Sigmoid colon (tissue), 7 donors: ENCODE data around the gene SLC6A12. TPM values are rescaled to one million over a fixed set of nuclear protein-coding genes. Genes with fewer than 3 reads are reported as not detected.

ENCODE experiments used
- DNase-seq: peaks from one replicate; pipeline ENCODE4 v3.0.0-alpha.2; 2019
- H3K27ac ChIP-seq, 4 donors: fragments of 200-600 bp; sonication (generic); one replicate each; pipeline ENCODE4 v1.5.1; 2016 to 2019; ENCODE audit warnings: mild to moderate bottlenecking in 1 of 4
- H3K27me3 ChIP-seq, 3 donors: fragments of 200-600 bp; sonication (generic); one replicate each; pipeline ENCODE4 v1.5.1; 2019; ENCODE audit warnings: mild to moderate bottlenecking in 1 of 3
- H3K36me3 ChIP-seq, 4 donors: fragments of 200-600 bp; sonication (generic); one replicate each; pipeline ENCODE4 v1.5.1; 2016 to 2019
- H3K4me1 ChIP-seq, 4 donors: fragments of 200-600 bp; sonication (generic); one replicate each; pipeline ENCODE4 v1.5.1; 2017 to 2019
- H3K4me3 ChIP-seq, 4 donors: fragments of 200-600 bp; sonication (generic); one replicate each; pipeline ENCODE4 v1.5.1; 2017 to 2019; ENCODE audit warnings: mild to moderate bottlenecking in 2 of 4, moderate library complexity in 1 of 4
- H3K9me3 ChIP-seq, 4 donors: fragments of 200-600 bp in 3 of 4; sonication (generic) in 3 of 4; one replicate each; pipeline versions ENCODE4 v1.5.1 to v1.6.1; 2013 to 2019
- EP300 ChIP-seq, 4 donors: sonication (generic); formaldehyde crosslinking; IDR thresholded peaks; one replicate each; pipeline ENCODE4 v1.6.1; 2017; ENCODE audit warnings: antibody characterized with exemption in 4 of 4
- POLR2A ChIP-seq, 2 donors: fragments of 450-650 bp; IDR thresholded peaks; one replicate each; pipeline ENCODE4 v1.6.1; 2016; ENCODE audit warnings: antibody characterized with exemption in 2 of 2, mild to moderate bottlenecking in 2 of 2, moderate library complexity in 2 of 2
- POLR2AphosphoS5 ChIP-seq, 4 donors: sonication (generic); formaldehyde crosslinking; IDR thresholded peaks; one replicate each; pipeline ENCODE4 v1.6.1; 2017; ENCODE audit warnings: antibody characterized with exemption in 4 of 4
- WGBS, 2 donors: extraction: QIAGEN DNeasy Blood & Tissue Kit; methylation state at CpG; one replicate each; pipeline ENCODE4 v1.1.7; 2013; 5-methylcytosine and 5-hydroxymethylcytosine counted together
- intact Hi-C: fragments of 100-400 bp; cut with DNase I; formaldehyde crosslinking; loops from one replicate; pipeline ENCODE4 v1.15.1; 2023
- polyA plus RNA-seq, 3 donors: library from polyadenylated mRNA; stranded (reverse); fragments of 200-250 nt; gene quantifications; one replicate each; pipeline ENCODE4 v1.2.3, GENCODE V29; 2013
- total RNA-seq, 4 donors: library from RNA; depleted of rRNA; stranded (reverse); fragments of >200 nt; gene quantifications; one replicate each; pipeline ENCODE4 v1.1.0, GENCODE V29; 2016
- TF ChIP-seq, protein P1 (sequence below), 4 experiments: fragments of 450-650 bp in 3 of 4; fragments of 200-600 bp in 1 of 4; IDR thresholded peaks; one replicate each; pipeline ENCODE4 v1.5.1; 2016 to 2019; ENCODE audit warnings: antibody characterized with exemption in 4 of 4, mild to moderate bottlenecking in 3 of 4, moderate library complexity in 2 of 4
- donor health status: healthy with polysubstance abuse.
- donor health status: Bipolar disorder and iron deficiency.
- donor health status: healthy.

The SLC6A12 gene
- total and polyA plus RNA-seq, 7 donors = 0.28 to 4.2 (median 2.1) TPM; not detected in 2

DNA sequence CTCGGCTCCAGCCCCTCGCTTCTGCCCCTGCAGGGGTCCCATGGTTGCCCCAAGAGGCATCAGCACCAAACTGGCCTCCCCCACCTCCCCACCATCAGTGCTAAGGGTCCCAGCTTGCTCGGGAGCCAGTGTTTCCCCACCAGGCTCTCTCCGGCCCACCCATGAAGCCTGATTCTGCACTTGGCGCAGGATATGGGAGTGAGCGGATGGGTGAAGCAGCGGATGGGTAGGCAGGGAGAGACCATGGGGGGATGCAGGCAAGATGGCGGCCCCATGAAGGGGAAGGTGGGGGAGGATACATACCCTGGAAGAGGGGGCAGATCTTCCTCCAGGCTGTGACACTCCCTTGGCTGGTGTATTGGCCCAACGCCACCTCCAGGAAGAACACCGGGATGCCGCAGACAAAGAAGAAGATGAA, 9.7 kb downstream of the SLC6A12 start:
- Histone ChIP-seq H3K27ac (no peak overlapping the region), H3K4me1 (peaks cover 0 to 15% (median 12%) of the 10 kb centered on the region in 4 donors), H3K27me3 (peaks cover 2 to 72% (median 23%) of the 10 kb centered on the region in 3 donors), H3K36me3 (no peaks in the 10 kb centered on the region), H3K4me3 (peak overlapping the region in 1 of 4 donors; percentile 54), H3K9me3 (no peaks in the 10 kb centered on the region)
- intact Hi-C loops = no loop called here
- no peak for TF ChIP-seq POLR2AphosphoS5 (IDR thresholded peaks at IDR 0.05)
- no peak for TF ChIP-seq POLR2A (IDR thresholded peaks at IDR 0.05)
- TF ChIP-seq, protein P1, sequence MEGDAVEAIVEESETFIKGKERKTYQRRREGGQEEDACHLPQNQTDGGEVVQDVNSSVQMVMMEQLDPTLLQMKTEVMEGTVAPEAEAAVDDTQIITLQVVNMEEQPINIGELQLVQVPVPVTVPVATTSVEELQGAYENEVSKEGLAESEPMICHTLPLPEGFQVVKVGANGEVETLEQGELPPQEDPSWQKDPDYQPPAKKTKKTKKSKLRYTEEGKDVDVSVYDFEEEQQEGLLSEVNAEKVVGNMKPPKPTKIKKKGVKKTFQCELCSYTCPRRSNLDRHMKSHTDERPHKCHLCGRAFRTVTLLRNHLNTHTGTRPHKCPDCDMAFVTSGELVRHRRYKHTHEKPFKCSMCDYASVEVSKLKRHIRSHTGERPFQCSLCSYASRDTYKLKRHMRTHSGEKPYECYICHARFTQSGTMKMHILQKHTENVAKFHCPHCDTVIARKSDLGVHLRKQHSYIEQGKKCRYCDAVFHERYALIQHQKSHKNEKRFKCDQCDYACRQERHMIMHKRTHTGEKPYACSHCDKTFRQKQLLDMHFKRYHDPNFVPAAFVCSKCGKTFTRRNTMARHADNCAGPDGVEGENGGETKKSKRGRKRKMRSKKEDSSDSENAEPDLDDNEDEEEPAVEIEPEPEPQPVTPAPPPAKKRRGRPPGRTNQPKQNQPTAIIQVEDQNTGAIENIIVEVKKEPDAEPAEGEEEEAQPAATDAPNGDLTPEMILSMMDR (IDR thresholded peaks at IDR 0.05) = no peak
- TF ChIP-seq EP300 (IDR thresholded peaks at IDR 0.05) = no peak
- 86 to 89% methylated on average over 11 of the region's 11 CpGs for WGBS, 2 donors
- no peak for DNase-seq

DNA sequence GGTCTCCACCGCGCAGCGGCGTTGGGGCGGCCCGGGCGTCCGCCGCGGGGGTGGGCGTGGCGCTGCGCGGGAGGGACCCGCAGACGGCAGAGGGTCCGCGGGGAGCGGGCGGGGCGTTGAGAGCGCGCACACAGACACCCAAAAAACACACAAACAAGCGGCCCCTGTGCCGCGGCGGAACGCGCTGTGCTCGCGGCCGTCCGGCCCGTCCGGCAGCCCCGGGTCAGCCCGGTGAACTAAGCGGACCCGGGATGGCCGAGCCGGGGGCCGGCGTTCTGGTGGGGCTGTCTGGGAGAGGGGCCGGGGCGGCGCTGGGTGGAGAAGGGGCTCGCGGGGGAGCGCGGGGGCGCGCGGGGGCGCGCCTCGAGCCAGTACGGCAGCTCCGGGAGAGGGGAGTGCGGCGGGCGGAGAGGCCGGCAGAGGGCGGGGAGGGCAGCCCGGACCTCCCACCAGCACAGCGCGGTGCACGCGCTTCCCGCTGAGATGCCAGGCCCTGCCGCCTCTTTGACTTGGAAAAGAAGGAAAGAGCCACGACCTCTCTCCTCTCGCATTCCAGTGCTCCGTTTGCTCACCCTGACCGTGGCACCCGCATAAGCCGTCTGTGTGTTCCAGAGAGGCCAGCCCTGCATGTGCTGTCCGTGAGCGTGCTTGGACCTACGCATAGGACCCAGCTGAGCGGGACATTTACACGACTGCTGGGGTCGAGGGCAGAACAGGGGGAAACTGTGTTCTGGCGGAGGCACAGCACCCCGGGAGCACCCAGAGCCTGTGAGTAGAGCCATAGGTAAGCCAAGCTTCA, 10.3 kb downstream of the SLC6A12 start:
- Histone ChIP-seq H3K9me3 (no peaks in the 10 kb centered on the region), H3K4me3 (peak overlapping the region in 3 of 4 donors; percentile 43 to 54 (median 54)), H3K27ac (no peak overlapping the region), H3K4me1 (peaks cover 0 to 15% (median 12%) of the 10 kb centered on the region in 4 donors), H3K27me3 (peaks cover 2 to 75% (median 23%) of the 10 kb centered on the region in 3 donors), H3K36me3 (no peaks in the 10 kb centered on the region)
- TF ChIP-seq POLR2AphosphoS5 (IDR thresholded peaks at IDR 0.05) = no peak
- no peak for TF ChIP-seq EP300 (IDR thresholded peaks at IDR 0.05)
- no peak for TF ChIP-seq POLR2A (IDR thresholded peaks at IDR 0.05)
- TF ChIP-seq, protein P1 (IDR thresholded peaks at IDR 0.05) = no peak
- 13 to 18% methylated on average over 84 of the region's 84 CpGs for WGBS, 2 donors
- intact Hi-C loops = no loop called here
- no peak for DNase-seq

DNA sequence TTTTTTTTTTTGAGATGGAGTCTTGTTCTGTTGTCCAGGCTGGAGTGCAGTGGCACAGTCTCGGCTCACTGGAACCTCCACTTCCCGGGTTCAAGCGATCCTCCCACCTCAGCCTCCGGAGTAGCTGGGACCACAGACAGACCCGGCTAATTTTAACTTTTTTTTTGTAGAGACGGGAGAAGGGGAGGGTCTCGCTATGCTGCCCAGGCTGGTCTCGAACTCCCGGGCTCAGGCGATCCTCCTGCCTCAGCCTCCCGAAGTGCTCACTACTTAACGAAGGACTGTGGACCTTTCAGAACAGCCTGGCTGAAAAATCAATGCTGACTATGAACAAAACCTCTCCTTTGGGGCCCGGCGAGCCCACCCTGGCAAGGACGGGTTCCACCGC, 10.9 kb downstream of the SLC6A12 start:
- Histone ChIP-seq H3K4me3 (peak overlapping the region in 3 of 4 donors; percentile 43 to 54 (median 54)), H3K36me3 (no peaks in the 10 kb centered on the region), H3K4me1 (peaks cover 0 to 15% (median 12%) of the 10 kb centered on the region in 4 donors), H3K9me3 (no peaks in the 10 kb centered on the region), H3K27ac (no peak overlapping the region), H3K27me3 (peaks cover 2 to 80% (median 21%) of the 10 kb centered on the region in 3 donors)
- intact Hi-C loops = no loop called here
- no peak for TF ChIP-seq POLR2AphosphoS5 (IDR thresholded peaks at IDR 0.05)
- TF ChIP-seq EP300 (IDR thresholded peaks at IDR 0.05) = no peak
- TF ChIP-seq POLR2A (IDR thresholded peaks at IDR 0.05) = no peak
- TF ChIP-seq, protein P1 (IDR thresholded peaks at IDR 0.05) = no peak
- WGBS, 2 donors = 60 to 66% methylated on average over 16 of the region's 16 CpGs
- no peak for DNase-seq

DNA sequence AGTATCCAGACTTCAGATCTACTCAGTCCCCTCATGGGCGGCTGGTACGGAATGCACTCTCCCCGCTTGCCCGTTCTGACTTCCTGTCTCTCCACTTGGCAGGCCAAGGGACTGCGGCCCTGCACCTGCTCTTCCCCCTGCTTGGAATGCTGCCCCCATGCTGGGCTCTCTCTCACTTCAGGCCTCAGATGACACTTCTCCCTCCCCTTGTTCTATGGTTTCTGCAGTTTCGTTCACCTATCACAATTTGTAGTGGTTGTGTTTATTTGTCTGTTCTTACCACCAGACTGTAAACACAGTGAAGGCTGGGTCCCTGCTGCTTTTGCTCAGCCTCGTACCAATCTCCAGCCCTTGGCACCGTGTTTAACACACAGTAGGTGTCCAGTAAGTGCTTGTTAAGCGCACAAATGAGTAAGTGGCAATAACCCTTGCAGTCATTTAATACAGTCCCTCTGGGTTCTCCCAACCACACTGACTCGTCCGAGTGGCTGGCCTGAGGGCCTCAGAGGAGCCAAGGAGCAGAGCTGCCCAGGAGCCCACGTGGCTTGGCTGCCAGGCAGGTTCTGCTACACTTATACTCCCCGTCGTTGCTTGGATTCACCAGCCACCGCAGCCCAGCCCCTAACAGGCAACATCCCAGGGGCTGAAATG, 11.8 kb downstream of the SLC6A12 start:
- H3K27ac ChIP-seq = no peak overlapping the region
- H3K9me3 ChIP-seq = no peaks in the 10 kb centered on the region
- no peak for TF ChIP-seq EP300 (IDR thresholded peaks at IDR 0.05)
- TF ChIP-seq POLR2AphosphoS5 (IDR thresholded peaks at IDR 0.05) = no peak
- TF ChIP-seq POLR2A (IDR thresholded peaks at IDR 0.05) = no peak
- TF ChIP-seq, protein P1 (IDR thresholded peaks at IDR 0.05) = no peak
- H3K36me3 ChIP-seq = no peaks in the 10 kb centered on the region
- H3K4me3 ChIP-seq = no peak overlapping the region
- intact Hi-C loops = no loop called here
- 59% methylated on average over 15 of the region's 15 CpGs for WGBS, 2 donors
- DNase-seq = no peak
- H3K4me1 ChIP-seq = peaks cover 0 to 15% (median 12%) of the 10 kb centered on the region in 4 donors
- H3K27me3 ChIP-seq = peaks cover 2 to 74% (median 18%) of the 10 kb centered on the region in 3 donors
